K562 (cell line): Measurements from ENCODE around the gene TMC1. TPM values are rescaled to one million over a fixed set of nuclear protein-coding genes. Genes with fewer than 3 reads are reported as not detected.

ENCODE experiments used
- ATAC-seq: fragments of 200-7000 bp; cut with Tn5 transposase; 3 replicates; pipeline ENCODE4 v1.9.1; 2020; ENCODE audit warnings: moderate library complexity
- BruUV-seq: library from RNA; stranded (reverse); fragments of 400-500 nt; replicated peaks from 2 replicates; lab custom pipeline; 2021; lab: Mats Ljungman, UMichigan
- CTCF ChIA-PET: fragments of 300-600 bp; formaldehyde crosslinking; extraction: SDS; loops from one replicate; lab custom pipeline; 2021; ENCODE audit warnings: low intra/inter-chr PET ratio; lab: Yijun Ruan, JAX
- POLR2A ChIA-PET: fragments of 300-600, 350-650 bp; sonication (Branson Sonifier 250); formaldehyde crosslinking; extraction: SDS; loops from one replicate; lab custom pipeline; 2021; ENCODE audit warnings: antibody characterized with exemption, inconsistent platforms; lab: Yijun Ruan, JAX
- DNase-seq, 4 experiments: peaks; one replicate each; pipeline versions ENCODE4 v3.0.0 to v3.0.0-alpha.2; 2011 to 2018; ENCODE audit warnings: low spot score in 3 of 4, mixed read lengths in 3 of 4; ENCODE audit errors: extremely low read depth in 1 of 4
- FAIRE-seq: peaks from 2 replicates; lab custom pipeline; 2011; peaks lifted over from hg19 to GRCh38; lab: Jason Lieb, UNC
- H2AFZ ChIP-seq: 2 replicates; pipeline ENCODE4 v1.6.0; 2011; ENCODE audit warnings: low read depth, low read length, control low read depth, inconsistent platforms
- H3K27ac ChIP-seq: fragments of 200-600 bp; 3 replicates; pipeline ENCODE4 v1.8.0; 2011; ENCODE audit warnings: low read depth, mild to moderate bottlenecking, control low read depth, inconsistent platforms, low read length, moderate library complexity, mixed read lengths; ENCODE audit errors: extremely low read depth
- H3K27me3 ChIP-seq, 2 experiments: fragments of 300-600 bp in 1 of 2; 2 replicates in 1 of 2; 3 replicates in 1 of 2; pipeline versions ENCODE4 v1.6.0 to v1.8.0; 2011; ENCODE audit warnings: inconsistent platforms in 2 of 2, low read length in 2 of 2, mild to moderate bottlenecking in 1 of 2, mixed read lengths in 1 of 2, moderate library complexity in 1 of 2; ENCODE audit not compliant: control insufficient read depth in 2 of 2, insufficient read depth in 2 of 2
- H3K36me3 ChIP-seq: fragments of 300-600 bp; 3 replicates; pipeline ENCODE4 v1.8.0; 2011; ENCODE audit warnings: mild to moderate bottlenecking, low read length, inconsistent platforms; ENCODE audit not compliant: control insufficient read depth, insufficient read depth
- H3K4me1 ChIP-seq, 2 experiments: fragments of 200-600 bp in 1 of 2; replicated peaks in 1 of 2; 2 replicates in 1 of 2; 3 replicates in 1 of 2; pipeline versions ENCODE4 v1.5.1 to v1.8.0; 2011; ENCODE audit warnings: inconsistent platforms in 2 of 2, low read length in 2 of 2, mild to moderate bottlenecking in 1 of 2, mixed read lengths in 1 of 2, moderate library complexity in 1 of 2; ENCODE audit not compliant: control insufficient read depth in 2 of 2, insufficient read depth in 2 of 2
- H3K4me2 ChIP-seq: 2 replicates; pipeline ENCODE4 v1.6.1; 2011; ENCODE audit warnings: low read length, control low read depth, inconsistent platforms, mixed read lengths; ENCODE audit not compliant: insufficient read depth
- H3K4me3 ChIP-seq: fragments of 200-600 bp; sonication (generic), shearing (Covaris generic); 2 replicates; pipeline ENCODE4 v1.5.1; 2016; ENCODE audit warnings: control low read depth, inconsistent platforms
- H3K79me2 ChIP-seq: fragments of 200-600 bp; 3 replicates; pipeline ENCODE4 v1.8.0; 2011; ENCODE audit warnings: low read length, inconsistent platforms; ENCODE audit not compliant: control insufficient read depth, insufficient read depth
- H3K9ac ChIP-seq, 2 experiments: 2 replicates each; pipeline versions ENCODE4 v1.6.0 to v1.6.1; 2011; ENCODE audit warnings: low read depth in 2 of 2, low read length in 2 of 2, control low read depth in 1 of 2, inconsistent platforms in 1 of 2, mild to moderate bottlenecking in 1 of 2, mixed read lengths in 1 of 2; ENCODE audit not compliant: insufficient read depth in 1 of 2
- H3K9me1 ChIP-seq: one replicate; pipeline ENCODE4 v1.6.0; 2011; ENCODE audit warnings: inconsistent platforms, mild to moderate bottlenecking, low read length, moderate library complexity; ENCODE audit not compliant: control insufficient read depth, insufficient read depth
- H3K9me3 ChIP-seq: replicated peaks from 2 replicates; pipeline ENCODE4 v1.5.1; 2011; ENCODE audit warnings: low read depth, low read length, inconsistent platforms; ENCODE audit not compliant: control insufficient read depth, insufficient read depth
- H4K20me1 ChIP-seq: replicated peaks from 2 replicates; pipeline ENCODE4 v1.6.1; 2011; ENCODE audit warnings: low read length, inconsistent platforms, mixed read lengths; ENCODE audit not compliant: control insufficient read depth, insufficient read depth
- ARID1B ChIP-seq: fragments of 450-650 bp; IDR thresholded peaks from 2 replicates; pipeline ENCODE4 v1.6.1; 2016; ENCODE audit warnings: antibody characterized with exemption, mild to moderate bottlenecking, inconsistent platforms
- CBX2 ChIP-seq: fragments of 200-600 bp; sonication (generic); IDR thresholded peaks from one replicate; pipeline ENCODE4 v1.6.1; 2012; ENCODE audit warnings: mild to moderate bottlenecking, low read length, inconsistent platforms; ENCODE audit not compliant: insufficient read depth, poor library complexity, severe bottlenecking
- CEBPB ChIP-seq: fragments of 450-650 bp; IDR thresholded peaks from 2 replicates; pipeline ENCODE4 v1.6.1; 2016; ENCODE audit warnings: missing genetic modification characterization, missing compliant biosample characterization
- COPS2 ChIP-seq: fragments of 450-650 bp; conservative IDR thresholded peaks from 2 replicates; pipeline ENCODE4 v1.6.1; 2016; ENCODE audit warnings: mild to moderate bottlenecking, moderate library complexity
- SREBF1 ChIP-seq: fragments of 150-350 bp; IDR thresholded peaks from 2 replicates; pipeline ENCODE4 v1.6.1; 2014; ENCODE audit warnings: antibody characterized with exemption, low read depth, low read length, borderline replicate concordance
- SUPT5H ChIP-seq: fragments of 450-650 bp; IDR thresholded peaks from 2 replicates; pipeline ENCODE4 v1.6.1; 2016
- THAP7 ChIP-seq: fragments of 250-450 bp; sonication (Bioruptor Pico); IDR thresholded peaks from 2 replicates; pipeline ENCODE4 v1.5.0; 2021
- THRB ChIP-seq: fragments of 450-650 bp; formaldehyde crosslinking; conservative IDR thresholded peaks from 2 replicates; pipeline ENCODE4 v1.4.0; 2022; ENCODE audit warnings: mild to moderate bottlenecking, missing genetic modification characterization
- YBX1 ChIP-seq: fragments of 450-650 bp; IDR thresholded peaks from 2 replicates; pipeline ENCODE4 v1.7.1; 2016; ENCODE audit warnings: mild to moderate bottlenecking
- ZBTB12 ChIP-seq: fragments of 250-450 bp; sonication (Bioruptor Pico); IDR thresholded peaks from 2 replicates; pipeline ENCODE4 v1.4.0; 2020
- ZNF318 ChIP-seq, 2 experiments: fragments of 450-650 bp; IDR thresholded peaks; 2 replicates each; pipeline ENCODE4 v1.6.1; 2016; ENCODE audit warnings: mild to moderate bottlenecking in 2 of 2, borderline replicate concordance in 1 of 2, low read depth in 1 of 2, moderate library complexity in 1 of 2
- ZSCAN32 ChIP-seq: fragments of 450-650 bp; formaldehyde crosslinking; IDR thresholded peaks from 2 replicates; pipeline ENCODE4 v1.4.0; 2020; ENCODE audit warnings: mild to moderate bottlenecking, moderate library complexity
- WGBS: fragments of 100-300 bp; shearing (Covaris generic); methylation state at CpG from one replicate; pipeline ENCODE4 v1.1.6; 2016; ENCODE audit warnings: low coverage, mixed read lengths; ENCODE audit not compliant: insufficient coverage; ENCODE audit errors: missing lambda C conversion rate; 5-methylcytosine and 5-hydroxymethylcytosine counted together
- in situ Hi-C: fragments of 300-500 bp; cut with MboI; formaldehyde crosslinking; loops from 4 replicates; pipeline ENCODE4 v1.15.0; 2018; ENCODE audit warnings: inconsistent platforms, mixed read lengths
- intact Hi-C: fragments of 100-400 bp; cut with micrococcal nuclease; formaldehyde crosslinking; loops from 2 replicates; pipeline ENCODE4 v1.14.2; 2022
- polyA plus RNA-seq, 8 experiments: library from polyadenylated mRNA; depleted of rRNA in 4 of 8; stranded (reverse) in 5 of 8; unstranded in 3 of 8; fragments of >200 nt; fragmentation: Nextera tagmentation in 2 of 8; fragmentation: Illumina TruSeq in 1 of 8; extraction: Ambion mirVana in 2 of 8; extraction: Trizol in 1 of 8; gene quantifications; 2 replicates each; pipeline versions ENCODE4 v1.2.1 to v1.2.3, GENCODE V29; 2011 to 2014; ENCODE audit warnings: inconsistent platforms in 1 of 8, missing spikeins in 1 of 8
- total RNA-seq, 7 experiments: library from RNA; depleted of rRNA in 6 of 7; stranded (reverse); fragments of >200 nt in 6 of 7; fragmentation: Illumina TruSeq in 2 of 7; extraction: Trizol in 2 of 7; gene quantifications; 2 replicates each; pipeline versions ENCODE4 v1.2.1 to v1.2.3, GENCODE V29; 2011 to 2021; ENCODE audit warnings: low replicate concordance in 1 of 7

TMC1 gene
- total and polyA plus RNA-seq, 9 of the 15 experiments (the other 6 are each of a cell fraction or from before 2014, with no cell fraction given) = 0.10 to 0.15 TPM; not detected in 7

- Histone ChIP-seq H3K79me2 (no peaks in the 10 kb centered on the region), H3K9me3 (no peaks in the 10 kb centered on the region), H3K4me3 (no peak overlapping the region), H3K9me1 (no peaks in the 10 kb centered on the region), H4K20me1 (no peaks in the 10 kb centered on the region), H3K4me1 (peaks cover 0 to 18% of the 10 kb centered on the region in 2 experiments; a peak in 4 of 5 replicates), H3K27me3 (no peaks in the 10 kb centered on the region), H3K4me2 (no peak overlapping the region), H3K36me3 (no peaks in the 10 kb centered on the region), H3K9ac (no peak overlapping the region), H2AFZ (no peak overlapping the region), H3K27ac (no peak overlapping the region)
- ATAC-seq (no peak), FAIRE-seq (no peak), DNase-seq (no peak)
- POLR2A ChIA-PET = no interaction called here
- CTCF ChIA-PET = interaction anchor here (0.7 kb wide), 1 partner anchor 227 kb away, joined by 3 read pairs; no protein-coding TSS in a partner anchor
- intact Hi-C loops = loop anchor here (5.0 kb wide), 3 partner anchors 107 to 327 kb away; no protein-coding TSS in a partner anchor
- BruUV-seq = no TSS peak
- 100% methylated on average over 1 of the region's 1 CpG for WGBS
- in situ Hi-C loops = loop anchor here (5.0 kb wide), 1 partner anchor 232 kb away; no protein-coding TSS in a partner anchor
- TF ChIP-seq SREBF1 (no peak), COPS2 (no peak), ZSCAN32 (CRISPR knock-in tag) (no peak), CBX2 (no peak), ZBTB12 (CRISPR knock-in tag) (no peak), THRB (CRISPR knock-in tag) (no peak), CEBPB (no peak), ARID1B (no peak), ZNF318 (IDR thresholded peaks at IDR 0.05; ENCODE audit: borderline replicate concordance in 1 of 2, low read depth in 1 of 2) (no peak), SUPT5H (no peak), THAP7 (no peak), YBX1 (no peak)
Measured at GRCh38 chr9:72855321-72855720, 333.9 kb downstream of the TMC1 start.
